HL-60 (cell line): ENCODE results near the gene NAAA.

Experiments
- POLR2AphosphoS5 ChIP-seq: IDR thresholded peaks from 2 replicates; pipeline ENCODE4 v1.6.1; 2012; ENCODE audit warnings: low read depth
- TF ChIP-seq, protein P1 (sequence below): IDR thresholded peaks from one replicate; pipeline ENCODE4 v1.5.1; 2011; ENCODE audit warnings: low read length, control low read depth, inconsistent platforms; ENCODE audit not compliant: insufficient read depth

DNA sequence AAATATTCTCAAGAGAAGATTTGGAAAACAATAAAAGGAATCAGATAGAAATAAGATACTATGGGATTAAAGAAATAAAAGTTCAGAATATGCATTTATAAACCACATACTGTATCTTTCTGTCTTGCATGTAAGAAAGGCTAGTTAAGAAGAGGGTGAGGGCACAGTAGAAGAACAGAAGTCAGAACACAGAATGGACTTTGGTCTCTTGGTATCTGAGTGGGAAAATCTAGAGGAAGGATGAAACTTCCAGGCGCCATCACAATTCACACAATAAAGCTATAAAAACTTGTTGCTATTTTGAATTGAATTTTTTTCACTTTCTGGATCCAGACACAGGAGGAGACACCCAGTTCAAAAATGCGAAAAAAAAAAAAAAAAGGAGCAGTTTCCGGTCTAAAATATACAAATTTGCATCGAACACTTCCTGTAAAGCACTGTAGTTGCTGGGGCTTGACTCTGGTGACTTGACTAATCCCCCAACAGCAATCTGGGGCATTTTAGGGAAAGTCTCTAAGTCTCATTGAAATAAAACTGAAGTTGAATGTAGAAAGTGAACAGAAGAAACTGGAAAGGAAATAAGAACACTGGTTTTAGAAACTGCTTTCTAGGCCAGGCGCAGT lies 8.1 kb upstream of the NAAA start:
- TF ChIP-seq, protein P1, sequence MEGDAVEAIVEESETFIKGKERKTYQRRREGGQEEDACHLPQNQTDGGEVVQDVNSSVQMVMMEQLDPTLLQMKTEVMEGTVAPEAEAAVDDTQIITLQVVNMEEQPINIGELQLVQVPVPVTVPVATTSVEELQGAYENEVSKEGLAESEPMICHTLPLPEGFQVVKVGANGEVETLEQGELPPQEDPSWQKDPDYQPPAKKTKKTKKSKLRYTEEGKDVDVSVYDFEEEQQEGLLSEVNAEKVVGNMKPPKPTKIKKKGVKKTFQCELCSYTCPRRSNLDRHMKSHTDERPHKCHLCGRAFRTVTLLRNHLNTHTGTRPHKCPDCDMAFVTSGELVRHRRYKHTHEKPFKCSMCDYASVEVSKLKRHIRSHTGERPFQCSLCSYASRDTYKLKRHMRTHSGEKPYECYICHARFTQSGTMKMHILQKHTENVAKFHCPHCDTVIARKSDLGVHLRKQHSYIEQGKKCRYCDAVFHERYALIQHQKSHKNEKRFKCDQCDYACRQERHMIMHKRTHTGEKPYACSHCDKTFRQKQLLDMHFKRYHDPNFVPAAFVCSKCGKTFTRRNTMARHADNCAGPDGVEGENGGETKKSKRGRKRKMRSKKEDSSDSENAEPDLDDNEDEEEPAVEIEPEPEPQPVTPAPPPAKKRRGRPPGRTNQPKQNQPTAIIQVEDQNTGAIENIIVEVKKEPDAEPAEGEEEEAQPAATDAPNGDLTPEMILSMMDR: no peak
- TF ChIP-seq POLR2AphosphoS5: no peak
